Erythroblast (primary cell): ENCODE measurements around the gene OBSCN.

Source experiments
- DNase-seq, 2 experiments: peaks; one replicate each; lab custom pipeline; 2025; lab: John Stamatoyannopoulos, UW
- GATA1 ChIP-seq: IDR thresholded peaks from 2 replicates; pipeline ENCODE4 v1.6.1; 2011; ENCODE audit warnings: low read depth, mild to moderate bottlenecking, control low read depth, low read length, moderate library complexity
- POLR2A ChIP-seq: IDR thresholded peaks from 2 replicates; pipeline ENCODE4 v1.6.1; 2011; ENCODE audit warnings: mild to moderate bottlenecking, low read length

OBSCN gene

DNA sequence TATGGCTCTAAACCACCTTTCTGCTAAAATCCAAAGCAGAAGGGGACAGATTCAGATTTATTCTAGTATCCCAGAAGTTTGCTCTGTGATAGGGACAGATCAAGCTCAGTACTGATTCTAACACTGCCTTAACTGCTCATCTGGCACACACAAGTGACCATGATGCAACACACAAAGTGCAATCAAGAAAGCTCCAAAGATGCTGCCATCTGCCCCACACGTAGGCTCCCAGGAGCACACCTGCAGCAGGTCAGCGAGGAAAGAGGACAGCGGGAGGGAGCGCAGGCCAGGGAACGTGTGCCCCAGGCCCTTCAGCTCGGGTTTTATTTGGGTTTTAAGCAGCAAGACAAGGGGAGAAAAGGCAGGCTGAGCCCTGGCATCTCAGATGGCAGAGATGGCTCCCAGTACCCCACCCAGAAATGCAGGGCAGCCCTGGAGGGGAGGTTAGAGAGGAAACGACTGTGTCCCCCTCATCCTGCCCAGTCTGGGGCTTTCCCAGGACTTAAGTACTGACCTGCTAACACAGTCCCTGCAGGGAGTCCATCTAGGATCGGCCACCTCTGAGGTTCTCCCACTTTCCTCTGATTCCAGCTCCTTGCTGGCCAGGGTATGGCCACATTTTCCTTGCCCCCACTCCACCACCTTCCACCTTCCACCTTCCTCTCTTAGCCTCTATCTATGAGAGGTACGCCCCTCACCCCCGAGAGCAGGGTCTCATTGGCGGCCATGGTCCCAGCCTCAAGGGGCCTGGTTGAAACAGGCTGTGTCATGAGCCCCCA is 197.5 kb downstream of the OBSCN start:
- TF ChIP-seq POLR2A: no peak
- no peak for TF ChIP-seq GATA1
- peak; percentile 33 to 50 for DNase-seq

DNA sequence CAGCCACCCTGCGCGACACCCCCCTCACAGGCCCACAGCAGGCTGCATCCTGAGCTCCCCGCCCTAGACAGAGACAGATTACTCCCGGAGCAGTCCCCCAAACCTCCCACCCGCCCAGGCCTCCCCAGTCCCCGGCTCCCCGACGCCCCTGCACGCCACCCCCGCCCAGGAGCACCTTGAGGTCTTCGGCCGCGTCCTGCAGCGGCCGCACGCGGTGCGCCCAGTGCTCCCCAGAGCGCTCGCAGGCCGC is 198.1 kb downstream of the OBSCN start:
- DNase-seq: no peak
- TF ChIP-seq POLR2A (no peak), GATA1 (no peak)

- TF ChIP-seq GATA1 (no peak), POLR2A (no peak)
Observed at GRCh38 chr1:228407106-228408040, 199.5 kb downstream of the OBSCN start.

GRCh38 chr1:228408041-228408868 is 200.4 kb downstream of the OBSCN start:
- TF ChIP-seq POLR2A: no peak
- TF ChIP-seq GATA1: no peak
- DNase-seq: no peak

More at GRCh38 chr1:228407106-228408040, 199.5 kb downstream of the OBSCN start:
- DNase-seq: no peak

DNA sequence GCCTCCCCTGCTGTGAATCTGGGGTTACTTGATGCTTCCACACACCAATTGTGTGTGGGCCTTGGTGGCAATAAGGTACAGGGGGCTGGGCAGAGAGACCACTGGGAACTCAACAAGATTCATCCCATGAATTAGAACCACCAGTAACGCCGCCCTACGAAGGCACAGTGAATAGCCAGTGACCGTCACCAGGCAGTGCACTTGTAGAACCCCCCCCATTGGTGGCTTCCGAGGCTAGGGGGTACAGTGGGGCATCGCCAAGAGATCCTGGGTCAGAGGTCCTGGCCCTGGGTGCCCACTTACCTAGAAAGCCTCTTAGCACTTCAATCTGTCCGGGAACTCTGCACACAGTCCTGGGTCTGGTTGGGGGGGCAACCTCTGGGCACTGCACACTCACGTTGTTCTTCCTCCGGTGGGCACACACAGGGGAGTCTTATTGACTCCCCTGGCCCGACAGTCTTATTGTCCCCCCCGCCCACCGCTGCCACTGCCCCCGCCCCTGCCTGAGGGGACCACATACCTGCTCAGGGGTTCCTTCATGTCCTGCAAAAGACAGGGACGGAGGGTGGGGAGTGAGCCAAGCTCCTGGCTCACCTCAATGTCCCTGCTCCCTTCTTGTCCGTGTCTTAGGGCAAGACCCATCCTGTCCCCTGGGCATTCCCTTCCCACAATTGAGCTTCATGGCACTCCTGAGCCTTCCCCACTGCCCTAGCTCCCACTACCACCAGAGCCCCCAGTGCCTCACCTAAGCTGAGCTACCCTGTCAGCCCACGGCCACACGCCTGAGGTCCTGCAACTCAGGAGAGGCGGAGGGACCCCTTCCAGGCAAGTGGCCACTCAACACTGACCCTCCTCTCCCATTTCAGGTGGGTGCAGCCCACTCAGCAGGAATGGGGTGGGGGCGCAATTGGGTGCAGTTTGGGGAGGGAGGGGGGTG is 201.3 kb downstream of the OBSCN start:
- TF ChIP-seq GATA1: no peak
- no peak for TF ChIP-seq POLR2A
- DNase-seq: no peak

DNA sequence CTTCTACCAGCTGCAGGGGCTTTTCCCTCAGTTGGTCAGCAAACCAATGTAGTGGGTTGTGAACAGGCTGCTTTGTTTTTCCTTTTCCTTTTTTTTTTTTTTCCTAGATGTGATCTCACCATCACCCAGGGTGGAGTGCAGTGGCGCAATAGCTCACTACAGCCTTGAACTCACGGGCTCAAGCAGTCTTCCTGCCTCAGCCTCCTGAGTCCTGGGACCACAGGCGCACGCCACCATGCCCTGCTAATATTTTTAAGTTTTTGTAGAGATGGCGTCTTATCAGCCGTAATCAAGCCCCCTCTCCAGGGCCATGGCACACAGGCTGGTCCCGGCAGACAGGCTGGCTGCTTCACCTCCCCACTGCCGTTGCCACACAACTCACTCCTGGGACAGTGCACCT is 202.2 kb downstream of the OBSCN start:
- peak in 1 of 2 experiments; percentile 46 for DNase-seq
- TF ChIP-seq GATA1: no peak
- TF ChIP-seq POLR2A: no peak

- no peak for DNase-seq
- no peak for TF ChIP-seq POLR2A
Observed at GRCh38 chr1:228410671-228411070, 202.8 kb downstream of the OBSCN start.

GRCh38 chr1:228411121-228411520 is 203.3 kb downstream of the OBSCN start:
- TF ChIP-seq POLR2A: no peak
- no peak for TF ChIP-seq GATA1
- DNase-seq: no peak

- TF ChIP-seq POLR2A (no peak), GATA1 (no peak)
- DNase-seq: no peak
Observed at GRCh38 chr1:228411548-228412430, 203.9 kb downstream of the OBSCN start.

- DNase-seq: no peak
- TF ChIP-seq GATA1 (no peak), POLR2A (no peak)
Observed at GRCh38 chr1:228413241-228414010, 205.6 kb downstream of the OBSCN start.

DNA sequence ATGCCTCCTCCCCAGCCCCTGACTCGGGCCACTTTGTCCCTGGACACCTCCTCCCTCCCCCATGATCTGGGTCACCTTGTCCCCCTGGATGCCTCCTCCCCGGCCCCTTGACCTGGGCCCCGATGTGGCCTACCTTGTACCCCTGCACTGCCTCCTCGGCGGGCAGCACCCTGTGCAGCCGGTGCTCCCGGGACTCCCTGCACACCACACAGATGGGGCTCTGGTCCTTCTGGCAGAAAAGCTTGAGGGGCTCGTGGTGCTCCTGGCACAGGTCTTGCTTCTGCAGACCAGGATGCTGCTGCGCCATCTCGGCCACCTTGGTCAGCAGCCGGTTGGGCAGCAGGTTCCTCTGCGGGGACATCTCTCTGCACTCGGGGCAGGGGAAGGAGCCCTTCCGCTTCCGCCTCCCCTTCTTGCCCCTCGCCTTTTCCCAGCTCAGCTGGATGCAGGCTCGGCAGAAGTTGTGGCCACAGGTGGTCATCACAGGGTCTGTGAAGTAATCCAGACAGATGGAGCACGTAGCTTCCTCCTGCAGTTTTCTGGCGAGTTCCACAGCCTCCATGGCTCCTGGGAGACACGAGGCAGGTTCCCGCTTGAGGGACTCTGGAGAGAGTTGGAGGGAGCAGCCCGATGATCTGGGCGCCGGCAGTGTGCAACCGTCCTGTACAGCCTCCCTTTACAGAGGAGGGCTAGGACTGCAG is 206.8 kb downstream of the OBSCN start:
- no peak for DNase-seq
- TF ChIP-seq POLR2A (no peak), GATA1 (no peak)
